Myocyte (in vitro differentiated cells): ENCODE data around the gene INVS. TPM values are rescaled to one million over a fixed set of nuclear protein-coding genes. Genes with fewer than 3 reads are reported as not detected.
A peak's percentile ranks its signal among the peaks of the same experiment; 100 is the strongest.
"Not testable (repeated sequence)": the region's sequence is repeated elsewhere in the genome, so short reads cannot be mapped to it uniquely, and the experiment has no call there.

Source experiments
- DNase-seq: peaks from one replicate; pipeline ENCODE4 v3.0.0-alpha.2; 2012; ENCODE audit warnings: low read depth
- polyA plus RNA-seq: library from polyadenylated mRNA; unstranded; fragments of >200 nt; gene quantifications from one replicate; pipeline ENCODE4 v1.2.1, GENCODE V29; 2012; ENCODE audit warnings: missing spikeins
- total RNA-seq: library from RNA; depleted of rRNA; stranded (reverse); fragments of >200 nt; gene quantifications from 2 replicates; pipeline ENCODE4 v1.2.3, GENCODE V29; 2014

Gene INVS, protein sequence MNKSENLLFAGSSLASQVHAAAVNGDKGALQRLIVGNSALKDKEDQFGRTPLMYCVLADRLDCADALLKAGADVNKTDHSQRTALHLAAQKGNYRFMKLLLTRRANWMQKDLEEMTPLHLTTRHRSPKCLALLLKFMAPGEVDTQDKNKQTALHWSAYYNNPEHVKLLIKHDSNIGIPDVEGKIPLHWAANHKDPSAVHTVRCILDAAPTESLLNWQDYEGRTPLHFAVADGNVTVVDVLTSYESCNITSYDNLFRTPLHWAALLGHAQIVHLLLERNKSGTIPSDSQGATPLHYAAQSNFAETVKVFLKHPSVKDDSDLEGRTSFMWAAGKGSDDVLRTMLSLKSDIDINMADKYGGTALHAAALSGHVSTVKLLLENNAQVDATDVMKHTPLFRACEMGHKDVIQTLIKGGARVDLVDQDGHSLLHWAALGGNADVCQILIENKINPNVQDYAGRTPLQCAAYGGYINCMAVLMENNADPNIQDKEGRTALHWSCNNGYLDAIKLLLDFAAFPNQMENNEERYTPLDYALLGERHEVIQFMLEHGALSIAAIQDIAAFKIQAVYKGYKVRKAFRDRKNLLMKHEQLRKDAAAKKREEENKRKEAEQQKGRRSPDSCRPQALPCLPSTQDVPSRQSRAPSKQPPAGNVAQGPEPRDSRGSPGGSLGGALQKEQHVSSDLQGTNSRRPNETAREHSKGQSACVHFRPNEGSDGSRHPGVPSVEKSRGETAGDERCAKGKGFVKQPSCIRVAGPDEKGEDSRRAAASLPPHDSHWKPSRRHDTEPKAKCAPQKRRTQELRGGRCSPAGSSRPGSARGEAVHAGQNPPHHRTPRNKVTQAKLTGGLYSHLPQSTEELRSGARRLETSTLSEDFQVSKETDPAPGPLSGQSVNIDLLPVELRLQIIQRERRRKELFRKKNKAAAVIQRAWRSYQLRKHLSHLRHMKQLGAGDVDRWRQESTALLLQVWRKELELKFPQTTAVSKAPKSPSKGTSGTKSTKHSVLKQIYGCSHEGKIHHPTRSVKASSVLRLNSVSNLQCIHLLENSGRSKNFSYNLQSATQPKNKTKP
- 10.0 and 12.1 TPM in 2 replicates for total RNA-seq
- 5.6 TPM for polyA plus RNA-seq

DNA sequence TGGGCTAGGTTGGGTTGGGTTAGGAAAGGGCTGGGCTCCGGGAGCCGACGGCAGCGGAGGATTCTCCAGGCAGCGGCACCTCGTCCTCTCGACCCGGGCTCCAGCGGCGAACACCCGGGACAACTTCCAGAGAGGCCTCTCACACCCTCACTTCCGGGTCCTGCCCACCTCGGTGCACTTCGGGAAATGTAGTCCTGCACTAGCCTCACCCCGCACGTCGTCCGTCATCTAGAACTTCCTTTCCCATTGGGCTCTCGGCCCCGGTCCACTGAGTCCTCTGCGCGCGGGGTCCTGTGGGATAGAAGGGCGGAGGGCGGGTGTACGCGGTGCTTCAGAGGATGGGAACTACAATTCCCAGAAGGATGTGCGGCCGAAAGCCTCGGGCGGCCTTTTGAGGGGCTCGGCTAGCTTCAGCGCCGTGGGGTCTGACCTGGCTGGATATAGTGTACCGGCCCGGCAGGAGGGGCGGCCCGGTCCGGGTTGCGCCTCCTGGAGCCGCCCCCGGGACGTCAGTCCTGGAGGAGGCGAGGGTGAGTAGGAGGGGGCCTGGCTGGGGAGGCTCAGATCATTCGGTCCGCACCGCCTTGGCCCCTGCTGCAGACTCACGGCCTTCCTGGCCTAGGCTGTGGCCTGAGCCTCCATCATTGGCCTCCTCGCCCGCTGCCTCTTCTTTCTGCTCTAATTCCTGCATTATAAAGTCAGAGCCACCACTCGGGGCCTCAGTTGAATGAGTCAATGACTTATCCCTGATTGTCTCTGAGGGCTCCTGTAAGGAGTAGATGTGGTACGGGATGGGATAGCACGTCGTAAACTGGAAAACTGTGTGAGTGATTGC is at the start of gene INVS, which contains the start of gene ERP44:
TSS of gene INVS (plus strand) at position 357 of the 835 bp plus-strand sequence. CDS start 5,279 bp downstream, outside the sequence.
TSS of gene ERP44 (minus strand) at position 114 of the 835 bp plus-strand sequence. CDS start 160 bp downstream, outside the sequence.
- peak; percentile 100 for DNase-seq

DNA sequence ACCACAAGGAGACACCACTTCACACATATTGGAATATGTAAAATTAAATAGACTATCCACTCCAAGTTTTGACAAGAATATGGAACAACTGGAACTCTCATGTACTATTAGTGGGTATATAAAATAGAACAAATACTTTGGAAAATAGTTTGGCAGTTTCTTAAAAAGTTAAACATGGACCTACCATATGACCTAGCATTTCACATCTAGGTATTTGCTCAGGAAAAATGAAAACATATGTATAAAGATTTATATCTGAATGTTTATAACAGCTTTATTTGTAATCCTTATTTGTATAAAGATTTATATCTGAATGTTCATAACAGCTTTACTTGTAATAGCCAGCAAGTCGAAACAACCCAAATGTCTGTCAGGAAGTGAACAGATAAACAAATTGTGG is 49.5 kb upstream of the INVS start:
- no peak for DNase-seq

DNA sequence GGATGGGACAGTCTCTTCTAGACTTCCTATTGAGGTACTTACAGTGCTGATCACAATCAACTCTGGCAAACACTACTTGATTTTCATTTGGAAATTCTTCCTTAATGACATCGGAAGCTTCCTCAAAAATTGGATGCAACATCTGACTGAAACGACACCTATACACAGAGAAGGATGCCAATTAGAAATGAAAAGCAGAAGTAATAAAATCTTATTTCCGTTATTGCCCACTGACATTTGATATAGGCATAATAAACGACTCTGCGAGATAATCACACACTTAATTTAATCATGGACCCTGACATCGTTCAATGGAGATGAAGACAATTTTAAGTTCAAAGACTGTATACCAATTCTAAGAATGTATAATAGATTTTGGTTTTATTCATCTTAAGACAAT is 46.7 kb upstream of the INVS start:
- no peak for DNase-seq

DNA sequence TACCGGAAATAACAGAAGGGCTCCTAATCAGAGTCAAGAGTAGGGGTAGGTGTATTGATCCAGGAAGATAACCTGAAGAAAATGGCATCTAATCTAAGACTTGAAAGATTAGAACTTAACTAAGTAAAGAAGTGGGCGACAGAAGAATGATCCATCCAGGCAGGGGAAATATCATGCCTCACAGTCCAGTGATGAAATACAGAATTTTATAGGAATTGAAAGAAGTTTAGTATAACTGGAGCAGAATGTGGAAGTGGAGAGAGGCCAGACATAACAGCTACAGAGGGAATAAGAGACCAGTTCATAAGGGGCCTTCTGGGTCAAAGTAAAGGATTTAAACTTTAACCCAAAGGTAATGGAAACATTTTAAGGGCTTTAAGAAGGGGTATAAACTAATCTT is 42.5 kb upstream of the INVS start:
- no peak for DNase-seq

DNA sequence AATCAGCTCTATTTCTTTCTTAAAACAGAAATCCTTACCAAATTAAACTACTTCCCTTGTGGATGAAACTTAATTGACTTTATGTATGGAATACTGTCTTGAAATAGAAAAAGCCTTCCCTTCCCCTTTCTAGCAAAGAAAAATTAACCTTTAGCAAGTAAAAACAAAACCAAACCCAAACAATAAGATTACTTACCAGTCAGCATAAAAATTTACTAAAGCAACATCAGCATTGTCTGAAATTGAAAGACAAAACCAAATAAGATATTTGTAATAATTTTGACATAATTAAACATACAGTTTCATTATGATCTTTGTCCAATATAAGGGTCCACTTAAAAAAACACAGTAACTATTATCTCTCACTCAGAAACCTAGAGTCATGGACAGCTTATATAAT is 41.4 kb upstream of the INVS start:
- no peak for DNase-seq

DNA sequence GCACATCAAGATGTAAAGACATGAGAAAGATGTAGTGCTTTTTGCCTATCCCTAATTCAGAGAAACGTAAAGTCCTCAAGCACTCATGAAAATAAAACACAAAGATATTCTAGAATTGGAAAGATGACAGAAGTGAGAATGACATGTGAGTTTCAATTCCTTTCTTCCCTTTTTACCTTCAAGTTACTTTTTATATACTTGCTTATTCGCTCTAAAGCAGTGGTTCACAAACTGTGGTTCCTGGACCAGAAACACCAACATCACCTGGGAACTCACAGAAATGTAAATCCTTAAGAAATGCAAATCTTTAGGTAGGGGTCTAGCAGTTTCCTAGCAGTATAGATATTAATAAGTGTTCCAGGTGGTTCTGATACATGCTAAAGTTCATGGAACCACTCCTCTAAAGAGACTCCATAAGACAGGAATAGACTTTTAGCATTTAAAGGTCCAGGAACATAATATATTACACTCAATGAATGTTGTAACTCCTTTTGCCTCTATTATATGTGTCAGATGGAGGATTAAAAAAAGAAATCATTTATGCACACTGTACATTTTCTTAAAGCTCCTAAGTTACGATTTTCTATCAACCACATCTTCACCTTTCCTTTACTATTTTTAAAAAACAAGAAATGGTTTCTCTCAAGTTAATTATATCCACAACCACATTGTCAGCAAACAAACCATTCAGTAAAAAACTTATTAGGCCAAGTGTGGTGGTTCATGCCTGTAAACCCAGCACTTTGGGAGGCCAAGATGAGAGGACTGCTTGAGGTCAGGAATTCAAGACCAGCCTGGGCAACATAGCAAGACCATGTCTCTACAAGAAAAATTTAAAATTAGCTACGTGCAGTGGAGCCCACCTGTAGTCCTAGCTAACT is 40.1 kb upstream of the INVS start:
- DNase-seq, result no peak

DNA sequence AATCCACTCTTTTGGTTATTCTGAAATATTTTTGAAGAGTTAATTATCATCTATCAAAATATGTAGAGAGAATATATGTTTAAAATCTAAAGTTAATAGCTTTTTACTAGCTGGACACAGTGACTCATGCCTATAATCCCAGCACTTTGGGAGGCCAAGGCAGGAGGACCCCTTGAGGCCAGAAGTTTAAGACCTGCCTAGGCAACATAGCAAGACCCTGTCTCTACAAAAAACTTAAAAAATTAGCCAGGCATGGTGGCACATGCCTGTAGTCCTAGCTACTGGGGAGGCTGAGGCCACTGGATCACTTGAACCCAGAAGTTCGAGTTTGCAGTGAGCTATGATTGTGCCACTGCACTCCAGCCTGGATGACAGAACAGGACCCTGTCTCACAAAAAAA is 36.4 kb upstream of the INVS start:
- DNase-seq, result not testable (repeated sequence)

DNA sequence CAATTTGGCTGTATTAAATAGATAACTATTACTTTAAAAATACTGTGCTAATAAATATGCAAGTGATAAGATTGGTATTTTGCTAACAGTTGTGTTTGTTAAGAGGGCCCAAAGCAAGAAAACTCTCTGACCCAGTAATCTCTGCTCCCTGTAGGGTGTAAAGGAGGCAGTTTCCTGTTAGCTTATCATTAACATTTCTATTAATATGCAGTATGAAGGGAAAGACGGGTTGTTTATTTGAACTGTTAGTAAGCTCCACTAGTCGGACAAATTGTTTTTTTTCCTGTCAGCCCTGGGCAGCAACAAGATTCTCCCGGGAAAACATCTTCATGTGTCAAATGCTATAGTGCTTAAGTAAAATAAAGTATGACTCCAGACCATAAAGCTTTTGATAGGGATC is 35.9 kb upstream of the INVS start:
- no peak for DNase-seq

DNA sequence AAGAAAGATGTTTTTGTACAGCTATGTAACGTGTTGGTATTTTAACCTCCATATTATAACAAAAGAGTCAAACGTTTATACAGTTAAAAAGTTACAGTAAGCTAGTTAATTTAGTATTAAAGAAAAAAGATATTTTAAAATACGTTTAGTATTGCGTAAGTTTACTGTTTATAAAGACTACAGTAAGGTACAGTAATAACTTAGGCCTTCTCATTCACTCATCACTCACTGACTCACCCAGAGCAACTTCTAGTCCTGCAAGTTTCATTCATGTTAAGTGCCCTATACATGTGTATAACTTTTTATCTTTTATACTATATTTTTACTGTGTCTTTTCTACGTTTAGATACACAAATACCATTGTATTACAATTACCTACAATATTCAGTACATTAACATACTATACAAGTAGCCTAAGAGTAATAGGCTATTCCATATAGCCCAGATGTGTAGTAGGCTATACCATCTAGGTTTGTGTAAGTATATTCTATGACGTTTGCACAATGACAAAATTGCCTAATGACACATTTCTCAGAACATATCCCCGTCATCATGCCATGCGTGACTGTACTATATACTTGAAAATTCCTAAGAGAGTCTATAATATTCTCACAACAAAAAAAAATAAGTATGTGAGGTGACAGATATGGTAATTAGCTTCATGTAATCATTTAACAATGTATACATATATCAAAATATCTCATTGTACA is 34.0 kb upstream of the INVS start:
- no peak for DNase-seq

DNA sequence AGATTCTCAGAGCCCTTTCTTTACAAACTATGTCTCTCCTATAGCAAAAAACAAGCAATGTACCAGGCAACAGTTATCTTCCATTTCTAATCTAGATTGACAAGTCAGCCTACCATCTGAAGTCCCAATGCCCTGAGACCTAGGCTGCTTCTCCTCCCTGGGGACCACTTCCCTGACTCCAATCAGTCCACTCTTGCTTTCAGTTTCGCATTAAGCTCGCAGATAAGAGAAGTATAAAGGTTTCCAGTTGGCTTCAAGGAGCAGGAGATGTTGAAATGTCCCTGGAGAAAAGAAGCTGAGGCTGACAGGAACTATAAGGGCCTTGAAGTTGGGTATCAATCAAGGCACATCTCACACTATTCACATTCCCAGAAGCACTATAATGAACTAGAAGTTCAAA is 32.5 kb upstream of the INVS start:
- no peak for DNase-seq

DNA sequence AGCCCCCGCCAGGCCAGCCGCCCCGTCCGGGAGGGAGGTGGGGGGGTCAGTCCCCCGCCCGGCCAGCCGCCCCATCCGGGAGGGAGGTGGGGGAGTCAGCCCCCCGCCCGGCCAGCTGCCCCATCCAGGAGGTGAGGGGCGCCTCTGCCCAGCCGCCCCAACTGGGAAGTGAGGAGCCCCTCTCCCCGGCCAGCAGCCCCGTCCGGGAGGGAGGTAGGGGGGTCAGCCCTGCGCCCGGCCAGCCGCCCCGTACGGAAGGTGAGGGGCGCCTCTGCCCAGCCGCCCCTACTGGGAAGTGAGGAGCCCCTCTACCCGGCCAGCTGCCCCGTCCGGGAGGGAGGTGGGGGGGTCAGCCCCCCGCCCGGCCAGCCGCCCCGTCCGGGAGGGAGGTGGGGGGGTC is 31.1 kb upstream of the INVS start:
- DNase-seq, result not testable (repeated sequence)

DNA sequence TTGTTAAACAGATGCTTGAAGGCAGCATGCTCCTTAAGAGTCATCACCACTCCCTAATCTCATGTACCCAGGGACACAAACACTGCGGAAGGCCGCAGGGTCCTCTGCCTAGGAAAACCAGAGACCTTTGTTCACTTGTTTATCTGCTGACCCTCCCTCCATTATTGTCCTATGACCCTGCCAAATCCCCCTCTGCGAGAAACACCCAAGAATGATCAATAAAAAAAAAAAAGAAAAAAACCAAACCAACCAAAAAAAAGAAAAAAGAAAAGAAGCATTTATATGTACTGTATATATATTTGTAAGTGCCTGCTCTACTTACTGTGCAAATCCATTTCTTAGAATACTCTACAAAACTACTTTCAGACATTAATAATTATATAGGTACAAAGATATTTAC is 30.0 kb upstream of the INVS start:
- not testable (repeated sequence) for DNase-seq

DNA sequence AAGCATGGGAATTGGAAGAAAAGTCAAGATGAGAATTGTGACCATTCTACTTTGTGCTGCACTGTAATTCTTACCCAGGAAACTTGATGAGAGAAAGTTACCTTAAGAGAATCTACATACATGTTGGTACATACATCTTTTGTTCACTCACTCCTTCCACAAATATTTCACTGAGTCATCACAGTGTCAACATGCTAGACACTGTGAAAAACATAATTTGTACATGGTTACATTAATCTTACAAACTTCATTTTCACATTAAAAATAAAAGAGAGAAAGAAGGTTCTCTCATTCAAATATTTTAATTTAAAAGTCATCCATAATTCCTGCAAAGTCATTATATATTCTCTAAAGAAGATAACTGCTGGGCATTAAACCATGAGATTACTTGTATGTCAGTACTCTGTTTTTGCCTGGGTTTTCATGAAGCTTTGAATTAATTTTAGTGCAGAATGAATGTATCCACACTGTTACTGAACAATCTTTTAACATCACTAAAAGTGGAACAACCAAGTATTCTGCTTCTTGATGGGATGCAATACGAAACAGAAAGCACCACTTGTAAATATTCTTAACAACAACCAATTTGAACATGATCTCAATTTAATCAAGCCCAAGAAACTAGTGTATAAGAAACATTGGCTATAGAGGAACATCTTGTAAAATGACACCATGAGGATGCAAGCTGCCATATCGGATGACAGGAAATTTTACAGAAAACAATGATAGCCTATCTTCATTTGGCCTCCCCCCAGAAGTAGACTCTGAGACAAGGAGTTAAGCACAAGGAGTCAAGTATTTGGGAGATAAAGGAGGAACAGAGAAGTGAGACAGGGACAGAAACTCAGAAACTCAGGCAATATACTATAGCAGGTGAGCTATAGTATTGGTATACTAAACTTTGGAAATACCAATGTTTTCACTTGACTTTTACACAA is 28.7 kb upstream of the INVS start:
- no peak for DNase-seq

DNA sequence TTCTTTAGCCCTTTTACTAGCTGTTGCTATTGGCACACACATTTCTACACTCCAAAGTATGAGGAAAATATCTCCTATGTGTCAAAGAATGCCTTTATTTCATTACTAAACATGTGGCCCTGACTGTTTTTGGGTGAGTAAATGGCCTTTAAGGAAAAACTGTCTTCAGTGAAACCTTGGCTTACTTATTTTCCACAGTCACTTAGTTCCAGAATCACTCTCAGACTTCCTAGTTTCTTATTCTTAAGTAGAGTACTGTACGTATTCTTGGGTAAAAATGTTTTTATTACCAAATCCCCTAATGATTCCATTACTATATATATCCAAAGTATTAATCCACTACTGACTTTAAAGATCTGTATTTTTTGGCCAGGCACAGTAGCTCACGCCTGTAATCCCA is 27.8 kb upstream of the INVS start:
- no peak for DNase-seq

DNA sequence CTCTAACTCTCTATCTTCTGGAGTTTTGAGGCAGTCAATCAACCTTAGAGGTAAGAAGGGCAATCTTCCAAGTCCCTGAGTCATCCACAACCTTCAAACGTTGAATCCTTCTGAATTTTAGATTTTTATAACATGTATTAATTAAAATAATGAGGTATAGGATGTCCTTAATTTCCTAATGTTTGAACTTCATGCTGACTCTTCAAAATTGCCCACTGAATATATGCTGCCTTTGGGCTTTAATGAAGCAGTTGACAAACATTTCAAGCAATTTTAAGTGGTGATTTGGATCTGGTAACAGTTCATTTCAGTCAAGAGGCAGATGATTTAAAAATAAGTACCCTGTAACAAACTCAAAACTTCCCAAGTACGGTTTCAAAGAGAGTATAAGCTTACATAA is 26.2 kb upstream of the INVS start:
- DNase-seq, result no peak

DNA sequence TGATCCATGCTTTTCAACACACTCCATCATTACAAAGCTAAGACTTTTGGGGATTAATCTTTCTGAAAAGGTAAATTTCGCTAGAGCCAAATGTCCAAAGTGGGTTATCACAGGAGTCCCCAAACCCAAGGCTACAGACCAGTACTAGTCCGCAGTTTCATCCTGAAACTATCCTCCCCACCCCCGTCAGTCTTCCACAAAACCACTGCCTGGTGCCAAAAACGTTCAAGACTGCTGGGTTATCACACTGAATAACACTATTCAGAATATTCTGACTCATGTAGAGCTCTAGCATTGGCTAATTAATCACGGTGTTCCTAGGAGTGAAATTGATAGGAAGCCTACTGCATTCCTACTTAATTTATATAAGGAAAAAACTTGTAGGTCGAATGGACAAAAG is 24.9 kb upstream of the INVS start:
- no peak for DNase-seq

DNA sequence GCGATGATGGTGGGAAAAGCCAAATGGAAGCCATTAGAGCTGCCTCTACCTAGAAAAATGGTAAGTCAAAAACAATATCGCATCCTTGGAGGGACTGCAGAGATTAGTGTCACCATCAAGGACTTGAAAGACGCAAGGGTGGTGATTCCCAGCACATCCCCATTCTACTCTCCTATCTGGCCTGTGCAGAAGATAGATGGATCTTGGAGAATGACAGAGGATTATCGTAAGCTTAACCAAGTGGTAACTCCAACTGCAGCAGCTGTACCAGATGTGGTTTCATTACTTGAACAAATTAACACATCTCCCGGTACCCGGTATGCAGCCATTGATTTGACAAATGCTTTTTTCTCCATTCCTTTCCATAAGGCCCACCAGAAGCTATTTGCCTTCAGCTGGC is 24.1 kb upstream of the INVS start:
- no peak for DNase-seq

DNA sequence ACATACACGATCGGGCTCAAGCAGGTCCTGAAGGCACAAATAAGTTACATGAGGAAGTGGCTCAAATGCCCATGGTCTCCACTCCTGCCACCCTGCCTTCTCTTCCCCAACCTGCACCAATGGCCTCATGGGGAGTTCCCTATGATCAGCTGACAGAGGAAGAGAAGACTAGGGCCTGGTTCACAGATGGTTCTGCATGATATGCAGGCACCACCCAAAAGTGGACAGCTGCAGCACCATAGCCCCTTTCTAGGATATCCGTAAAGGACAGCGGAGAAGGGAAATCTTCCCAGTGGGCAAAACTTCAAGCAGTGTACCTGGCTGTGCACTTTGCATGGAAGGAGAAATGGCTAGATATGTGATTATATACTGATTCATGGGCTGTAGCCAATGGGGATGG is 22.8 kb upstream of the INVS start:
- DNase-seq, result not testable (repeated sequence)
